Measurements from ENCODE around the gene ARNT2. TPM values are rescaled to one million over a fixed set of nuclear protein-coding genes. Genes with fewer than 3 reads are reported as not detected.

Gene ARNT2
- total and polyA plus RNA-seq, 3 experiments from 2014 or later: 0.11 to 0.13 TPM; not detected in 1

DNA sequence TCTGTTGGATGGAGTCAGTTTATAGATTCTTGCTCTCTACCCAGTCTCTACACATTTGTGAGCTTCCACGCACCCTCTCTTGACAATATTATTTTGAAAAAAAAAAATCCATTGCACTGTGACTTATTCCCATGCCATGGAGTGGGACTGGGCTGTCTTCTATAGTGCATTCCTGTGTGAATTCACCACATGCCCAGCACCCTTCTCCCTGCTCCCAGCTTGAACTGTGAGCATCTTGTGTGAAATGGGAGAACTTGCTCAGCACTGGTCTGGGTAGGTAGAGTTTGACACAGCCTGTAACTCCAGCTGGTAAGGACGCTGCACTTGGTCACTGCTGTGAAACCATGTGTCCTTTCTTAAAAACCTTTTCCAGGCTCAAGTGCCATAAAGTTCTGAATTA, 91.9 kb downstream of the ARNT2 start:
- H3K36me3 ChIP-seq (ENCODE audit: insufficient read depth, low read length): no peaks in the 10 kb centered on the region
- CTCF ChIA-PET: no interaction called here
- POLR2A ChIA-PET: no interaction called here
- H3K4me3 ChIP-seq (ENCODE audit: low read length): no peak overlapping the region
- H3K27me3 ChIP-seq (ENCODE audit: insufficient read depth, low read length, poor library complexity, severe bottlenecking): no peaks in the 10 kb centered on the region
- no peak overlapping the region for H3K27ac ChIP-seq (ENCODE audit: low read depth, low read length)
- Mint-ChIP-seq H3K4me1 (no peaks in the 10 kb centered on the region), H3K27ac (no peak overlapping the region), H3K27me3 (peaks cover 9 to 27% of the 10 kb centered on the region in 2 donors), H3K9me3 (no peaks in the 10 kb centered on the region), H3K36me3 (no peaks in the 10 kb centered on the region), H3K4me3 (no peak overlapping the region)
- H3K4me1 ChIP-seq (ENCODE audit: insufficient read depth, low read length): no peaks in the 10 kb centered on the region
- DNase-seq: no peak
- no peaks in the 10 kb centered on the region for H3K9me3 ChIP-seq (ENCODE audit: low read length)

DNA sequence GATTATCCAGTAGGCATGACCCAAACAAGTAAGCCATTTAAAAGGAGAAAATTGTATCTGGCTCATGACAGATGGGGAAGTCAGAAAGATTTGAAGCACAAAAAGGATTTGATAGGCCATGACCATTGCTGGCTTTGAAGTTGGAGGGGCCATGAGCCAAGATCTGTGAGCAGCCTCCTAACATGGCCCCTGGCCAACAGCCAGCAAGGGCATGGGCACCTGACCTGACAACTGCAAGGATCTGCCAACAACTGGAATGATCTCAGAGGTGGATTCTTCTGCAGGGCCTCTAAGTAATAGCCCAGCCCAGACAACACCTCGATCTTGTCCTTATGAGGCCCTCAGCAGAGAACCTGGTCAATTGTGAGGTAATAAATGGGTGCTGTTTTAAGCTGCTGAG, 93.0 kb downstream of the ARNT2 start:
- ChIA-PET POLR2A (no interaction called here), CTCF (no interaction called here)
- H3K4me1 ChIP-seq (ENCODE audit: insufficient read depth, low read length): no peaks in the 10 kb centered on the region
- DNase-seq: no peak
- H3K9me3 ChIP-seq (ENCODE audit: low read length): no peaks in the 10 kb centered on the region
- H3K27ac ChIP-seq (ENCODE audit: low read depth, low read length): no peak overlapping the region
- H3K27me3 ChIP-seq (ENCODE audit: insufficient read depth, low read length, poor library complexity, severe bottlenecking): no peaks in the 10 kb centered on the region
- no peaks in the 10 kb centered on the region for H3K9me3 Mint-ChIP-seq
- H3K36me3 Mint-ChIP-seq: no peaks in the 10 kb centered on the region
- no peak overlapping the region for H3K4me3 ChIP-seq (ENCODE audit: low read length)
- no peak overlapping the region for H3K27ac Mint-ChIP-seq
- no peaks in the 10 kb centered on the region for H3K36me3 ChIP-seq (ENCODE audit: insufficient read depth, low read length)
- no peaks in the 10 kb centered on the region for H3K4me1 Mint-ChIP-seq
- H3K4me3 Mint-ChIP-seq: no peak overlapping the region
- peaks cover 9 to 31% of the 10 kb centered on the region in 2 donors for H3K27me3 Mint-ChIP-seq

DNA sequence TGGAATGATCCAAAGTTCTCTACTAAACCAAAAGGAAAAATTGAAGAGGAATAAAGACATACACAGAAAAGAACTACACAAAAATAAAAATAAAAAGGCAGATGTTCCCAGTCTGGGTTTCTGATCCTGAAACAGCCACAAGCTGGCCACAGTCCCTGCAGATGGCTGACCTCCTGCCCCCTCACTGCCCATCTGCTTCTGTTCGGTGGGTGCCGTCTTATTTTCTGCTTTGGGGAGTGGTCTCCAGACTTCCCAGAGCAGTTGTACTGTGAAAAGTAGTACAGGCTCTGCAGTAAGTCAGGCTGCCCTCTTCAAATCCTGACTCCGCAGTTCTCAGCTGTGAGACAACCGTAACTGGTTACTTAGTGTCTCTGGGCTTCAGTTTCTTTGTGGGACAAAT, 94.5 kb downstream of the ARNT2 start:
- Histone ChIP-seq H3K4me3 (ENCODE audit: low read length) (no peak overlapping the region), H3K4me1 (ENCODE audit: insufficient read depth, low read length) (no peaks in the 10 kb centered on the region), H3K27ac (ENCODE audit: low read depth, low read length) (no peak overlapping the region), H3K36me3 (ENCODE audit: insufficient read depth, low read length) (no peaks in the 10 kb centered on the region), H3K9me3 (ENCODE audit: low read length) (no peaks in the 10 kb centered on the region), H3K27me3 (ENCODE audit: insufficient read depth, low read length, poor library complexity, severe bottlenecking) (no peaks in the 10 kb centered on the region)
- CTCF ChIA-PET: no interaction called here
- no peak for DNase-seq
- H3K4me3 Mint-ChIP-seq: no peak overlapping the region
- POLR2A ChIA-PET: no interaction called here
- H3K27me3 Mint-ChIP-seq: peaks cover 11 to 38% of the 10 kb centered on the region in 2 donors
- no peak overlapping the region for H3K27ac Mint-ChIP-seq
- no peaks in the 10 kb centered on the region for H3K9me3 Mint-ChIP-seq
- no peaks in the 10 kb centered on the region for H3K4me1 Mint-ChIP-seq
- no peaks in the 10 kb centered on the region for H3K36me3 Mint-ChIP-seq

DNA sequence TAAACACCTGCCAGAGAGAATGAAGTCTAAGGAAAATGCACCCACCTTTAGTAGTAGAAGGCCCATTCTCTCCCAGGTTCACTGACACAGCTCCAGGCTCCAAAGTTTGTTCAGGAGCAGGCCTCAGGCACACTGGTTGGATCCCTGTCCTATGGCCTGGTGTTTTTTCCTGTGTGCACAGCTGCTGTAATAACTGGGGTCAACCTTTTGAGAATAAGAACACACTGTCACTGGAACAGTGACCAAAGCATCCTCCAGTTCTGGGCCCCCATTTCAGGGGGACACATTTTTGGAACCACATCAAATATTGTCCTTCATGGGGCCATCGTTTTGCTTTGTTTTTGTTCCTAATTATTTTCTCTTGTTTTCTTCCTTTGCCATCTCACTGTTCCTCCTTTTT, 95.8 kb downstream of the ARNT2 start:
- peaks cover 11 to 42% of the 10 kb centered on the region in 2 donors for H3K27me3 Mint-ChIP-seq
- no peaks in the 10 kb centered on the region for H3K4me1 Mint-ChIP-seq
- Histone ChIP-seq H3K4me3 (ENCODE audit: low read length) (no peak overlapping the region), H3K27me3 (ENCODE audit: insufficient read depth, low read length, poor library complexity, severe bottlenecking) (no peaks in the 10 kb centered on the region), H3K9me3 (ENCODE audit: low read length) (no peaks in the 10 kb centered on the region), H3K36me3 (ENCODE audit: insufficient read depth, low read length) (no peaks in the 10 kb centered on the region), H3K27ac (ENCODE audit: low read depth, low read length) (no peak overlapping the region), H3K4me1 (ENCODE audit: insufficient read depth, low read length) (no peaks in the 10 kb centered on the region)
- H3K36me3 Mint-ChIP-seq: no peaks in the 10 kb centered on the region
- CTCF ChIA-PET: no interaction called here
- no peak overlapping the region for H3K27ac Mint-ChIP-seq
- no peak for DNase-seq
- H3K9me3 Mint-ChIP-seq: no peaks in the 10 kb centered on the region
- POLR2A ChIA-PET: no interaction called here
- H3K4me3 Mint-ChIP-seq: no peak overlapping the region

DNA sequence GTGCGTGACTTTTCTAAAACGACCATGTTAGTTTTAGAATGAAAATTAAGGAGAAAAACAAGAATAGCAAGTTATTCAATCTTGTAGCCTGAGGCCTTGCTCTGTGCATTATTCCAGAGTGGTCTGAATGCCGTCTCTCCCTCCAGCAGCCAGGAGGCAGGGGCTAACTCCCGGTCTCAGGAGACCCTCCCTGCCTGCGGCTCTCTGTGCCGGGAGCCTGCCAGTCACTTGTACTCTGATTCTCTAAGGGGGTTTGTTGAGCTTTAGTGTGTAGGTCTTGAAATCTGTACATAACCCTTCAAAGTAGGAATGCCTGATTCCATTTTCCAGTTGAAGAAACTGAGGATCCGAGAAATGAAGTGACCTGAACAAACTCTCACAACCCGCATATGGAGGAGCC, 97.3 kb downstream of the ARNT2 start:
- DNase-seq: no peak

DNA sequence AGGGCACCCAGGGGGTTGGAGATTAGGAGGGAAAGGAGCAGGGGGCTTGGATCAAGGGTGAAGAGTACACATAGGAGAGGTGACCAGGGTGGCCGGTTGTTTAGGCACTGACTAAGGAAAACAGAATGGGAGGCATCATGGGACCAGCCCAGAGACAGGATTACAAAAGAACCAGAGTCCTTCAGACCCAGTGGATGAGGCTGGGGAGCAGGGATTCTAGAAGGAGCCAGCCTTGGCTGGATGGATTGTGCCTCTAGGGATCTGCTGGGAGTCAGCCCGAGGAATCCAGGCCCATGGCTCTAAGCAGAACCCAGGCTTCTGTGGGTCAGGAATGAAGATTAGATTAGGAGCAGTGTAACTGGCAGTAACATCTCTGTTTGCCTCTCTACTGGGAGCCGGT, 98.6 kb downstream of the ARNT2 start:
- DNase-seq: no peak
- Histone ChIP-seq H3K36me3 (ENCODE audit: insufficient read depth, low read length) (no peaks in the 10 kb centered on the region), H3K27ac (ENCODE audit: low read depth, low read length) (no peak overlapping the region), H3K9me3 (ENCODE audit: low read length) (no peaks in the 10 kb centered on the region), H3K4me3 (ENCODE audit: low read length) (no peak overlapping the region), H3K4me1 (ENCODE audit: insufficient read depth, low read length) (no peaks in the 10 kb centered on the region), H3K27me3 (ENCODE audit: insufficient read depth, low read length, poor library complexity, severe bottlenecking) (no peaks in the 10 kb centered on the region)
- Mint-ChIP-seq H3K27me3 (peaks cover 5 to 22% of the 10 kb centered on the region in 2 donors), H3K36me3 (no peaks in the 10 kb centered on the region), H3K9me3 (no peaks in the 10 kb centered on the region), H3K4me1 (no peaks in the 10 kb centered on the region), H3K27ac (no peak overlapping the region), H3K4me3 (no peak overlapping the region)
- POLR2A ChIA-PET: no interaction called here
- CTCF ChIA-PET: no interaction called here

More for the DNA sequence above, 97.3 kb downstream of the ARNT2 start:
- peaks cover 5 to 34% of the 10 kb centered on the region in 2 donors for H3K27me3 Mint-ChIP-seq
- H3K4me3 ChIP-seq (ENCODE audit: low read length): no peak overlapping the region
- H3K27ac ChIP-seq (ENCODE audit: low read depth, low read length): no peak overlapping the region
- H3K36me3 Mint-ChIP-seq: no peaks in the 10 kb centered on the region
- ChIA-PET POLR2A (no interaction called here), CTCF (no interaction called here)
- H3K9me3 ChIP-seq (ENCODE audit: low read length): no peaks in the 10 kb centered on the region
- no peaks in the 10 kb centered on the region for H3K4me1 Mint-ChIP-seq
- no peak overlapping the region for H3K4me3 Mint-ChIP-seq
- no peaks in the 10 kb centered on the region for H3K9me3 Mint-ChIP-seq
- no peaks in the 10 kb centered on the region for H3K36me3 ChIP-seq (ENCODE audit: insufficient read depth, low read length)
- no peaks in the 10 kb centered on the region for H3K4me1 ChIP-seq (ENCODE audit: insufficient read depth, low read length)
- no peak overlapping the region for H3K27ac Mint-ChIP-seq
- no peaks in the 10 kb centered on the region for H3K27me3 ChIP-seq (ENCODE audit: insufficient read depth, low read length, poor library complexity, severe bottlenecking)

DNA sequence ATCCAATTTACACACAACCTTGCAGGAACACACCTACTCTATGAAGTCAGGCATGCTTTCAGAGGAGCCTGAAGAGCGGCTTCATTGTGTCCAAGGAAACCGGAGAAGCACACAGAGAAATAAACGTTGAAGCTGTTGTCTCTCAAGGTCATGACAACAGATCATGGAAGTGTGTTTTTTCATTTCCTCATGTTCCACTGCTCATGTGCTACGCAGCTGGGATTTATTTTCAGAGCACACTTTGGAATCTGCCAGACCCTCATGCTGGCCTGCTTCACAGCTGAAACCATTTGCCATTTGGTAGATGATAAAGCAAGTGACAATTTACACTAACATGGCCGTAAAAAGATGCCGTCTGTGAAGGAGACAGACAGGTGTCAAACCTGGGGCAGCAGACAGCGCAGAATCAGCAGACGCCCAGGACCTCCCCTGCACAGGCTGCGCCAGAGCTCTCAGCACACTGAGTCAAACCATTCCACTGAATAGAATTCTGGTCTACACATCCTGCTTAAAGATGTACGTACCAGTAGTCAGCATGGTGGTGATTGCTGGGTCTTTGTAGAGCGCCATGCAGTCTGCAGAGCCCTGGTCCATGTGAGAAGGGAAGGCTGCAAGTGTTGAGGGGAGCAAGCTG, 99.3 kb downstream of the ARNT2 start:
- H3K36me3 ChIP-seq (ENCODE audit: insufficient read depth, low read length): no peaks in the 10 kb centered on the region
- H3K4me1 Mint-ChIP-seq: no peaks in the 10 kb centered on the region
- no peaks in the 10 kb centered on the region for H3K9me3 ChIP-seq (ENCODE audit: low read length)
- ChIA-PET POLR2A (no interaction called here), CTCF (no interaction called here)
- no peak overlapping the region for H3K27ac ChIP-seq (ENCODE audit: low read depth, low read length)
- H3K4me3 Mint-ChIP-seq: no peak overlapping the region
- no peaks in the 10 kb centered on the region for H3K4me1 ChIP-seq (ENCODE audit: insufficient read depth, low read length)
- DNase-seq: no peak
- no peaks in the 10 kb centered on the region for H3K9me3 Mint-ChIP-seq
- no peaks in the 10 kb centered on the region for H3K36me3 Mint-ChIP-seq
- H3K27ac Mint-ChIP-seq: no peak overlapping the region
- H3K4me3 ChIP-seq (ENCODE audit: low read length): no peak overlapping the region
- H3K27me3 Mint-ChIP-seq: peaks cover 5 to 20% of the 10 kb centered on the region in 2 donors
- no peaks in the 10 kb centered on the region for H3K27me3 ChIP-seq (ENCODE audit: insufficient read depth, low read length, poor library complexity, severe bottlenecking)

DNA sequence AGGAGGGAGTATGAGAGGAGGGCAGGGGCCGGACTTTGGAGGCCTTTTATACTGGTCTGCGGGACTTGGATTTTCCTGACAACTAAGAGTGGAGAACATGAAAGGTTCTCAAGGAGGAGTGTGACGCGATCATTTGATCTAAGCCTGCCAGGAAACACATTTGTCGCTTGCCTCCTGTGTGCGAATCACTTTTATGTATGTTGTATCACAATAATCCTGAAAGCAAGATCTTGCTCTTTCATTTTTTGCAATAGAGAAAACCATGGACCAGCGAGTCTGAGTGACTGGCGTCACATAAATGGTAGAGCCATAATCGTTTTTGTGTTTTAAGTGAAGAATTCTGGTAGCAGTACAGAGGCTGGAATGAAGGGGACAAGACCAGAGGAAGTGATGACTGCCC, 100.7 kb downstream of the ARNT2 start:
- H3K27me3 Mint-ChIP-seq: peaks cover 2 to 21% of the 10 kb centered on the region in 2 donors
- H3K4me3 ChIP-seq (ENCODE audit: low read length): no peak overlapping the region
- no peak overlapping the region for H3K4me3 Mint-ChIP-seq
- no peaks in the 10 kb centered on the region for H3K36me3 Mint-ChIP-seq
- H3K36me3 ChIP-seq (ENCODE audit: insufficient read depth, low read length): no peaks in the 10 kb centered on the region
- H3K4me1 Mint-ChIP-seq: no peaks in the 10 kb centered on the region
- no peak overlapping the region for H3K27ac ChIP-seq (ENCODE audit: low read depth, low read length)
- peaks cover 0 to 5% (median 0%) of the 10 kb centered on the region in 5 donors for H3K9me3 Mint-ChIP-seq
- POLR2A ChIA-PET: no interaction called here
- CTCF ChIA-PET: no interaction called here
- H3K4me1 ChIP-seq (ENCODE audit: insufficient read depth, low read length): no peaks in the 10 kb centered on the region
- H3K9me3 ChIP-seq (ENCODE audit: low read length): no peaks in the 10 kb centered on the region
- DNase-seq: no peak
- no peak overlapping the region for H3K27ac Mint-ChIP-seq
- H3K27me3 ChIP-seq (ENCODE audit: insufficient read depth, low read length, poor library complexity, severe bottlenecking): no peaks in the 10 kb centered on the region
